AG09309 (cell line): ENCODE data around the gene PSMA3.

Experiments
- DNase-seq: peaks from one replicate; pipeline ENCODE4 v3.0.0-alpha.2; 2010; ENCODE audit warnings: low read depth
- H3K4me3 ChIP-seq: 2 replicates; pipeline ENCODE4 v1.5.1; 2011; ENCODE audit warnings: mild to moderate bottlenecking, low read depth, low read length, moderate library complexity; ENCODE audit not compliant: control insufficient read depth
- CTCF ChIP-seq: IDR thresholded peaks from 2 replicates; pipeline ENCODE4 v1.5.1; 2011; ENCODE audit warnings: mild to moderate bottlenecking, low read depth, low read length, inconsistent platforms; ENCODE audit not compliant: insufficient read depth, control insufficient read depth; ENCODE audit errors: missing control alignments

The PSMA3 gene

GRCh38 chr14:58315606-58316005 lies 71.0 kb downstream of the PSMA3 start:
- TF ChIP-seq CTCF = no peak
- no peak for DNase-seq
- H3K4me3 ChIP-seq = no peak overlapping the region
